Adrenal gland (tissue), 12 donors: ENCODE results near the gene MLC1. TPM values are rescaled to one million over a fixed set of nuclear protein-coding genes. Genes with fewer than 3 reads are reported as not detected.

Experiments
- DNase-seq, 7 donors: peaks; one replicate each; pipeline ENCODE4 v3.0.0-alpha.2; 2019 to 2020
- H3K27ac ChIP-seq, 5 donors: fragments of 200-600 bp; sonication (generic) in 4 of 5; 1 replicate in 3 of 5; 2 replicates in 2 of 5; pipeline versions ENCODE4 v1.5.1 to v1.8.0; 2016 to 2020; ENCODE audit warnings: mild to moderate bottlenecking in 1 of 5
- H3K27me3 ChIP-seq: fragments of 200-600 bp; 2 replicates; pipeline ENCODE4 v1.8.0; 2021
- H3K36me3 ChIP-seq, 2 donors: fragments of 200-600 bp; replicated peaks in 1 of 2; 1 replicate in 1 of 2; 2 replicates in 1 of 2; pipeline versions ENCODE4 v1.5.1 to v1.8.0; 2018 to 2022
- H3K4me1 ChIP-seq, 2 donors: fragments of 200-600 bp; replicated peaks in 1 of 2; 1 replicate in 1 of 2; 2 replicates in 1 of 2; pipeline versions ENCODE4 v1.5.1 to v1.8.0; 2018 to 2021
- H3K4me3 ChIP-seq, 4 donors: fragments of 200-600 bp; sonication (generic) in 3 of 4; one replicate each; pipeline ENCODE4 v1.5.1; 2016 to 2018
- H3K9me3 ChIP-seq, 3 donors: fragments of 200-600 bp; sonication (generic) in 1 of 3; replicated peaks in 1 of 3; 1 replicate in 2 of 3; 2 replicates in 1 of 3; pipeline versions ENCODE4 v1.5.1 to v1.8.0; 2016 to 2021
- CTCF ChIP-seq, 6 experiments: fragments of 450-650 bp in 4 of 6; fragments of 200-600 bp in 2 of 6; sonication (generic) in 1 of 6; IDR thresholded peaks; 1 replicate in 5 of 6; 2 replicates in 1 of 6; pipeline versions ENCODE4 v1.5.1 to v1.8.0; 2016 to 2021; ENCODE audit warnings: antibody characterized with exemption in 6 of 6, mild to moderate bottlenecking in 2 of 6, moderate library complexity in 1 of 6
- POLR2A ChIP-seq, 2 donors: fragments of 450-650 bp; IDR thresholded peaks; one replicate each; pipeline ENCODE4 v1.6.1; 2017; ENCODE audit warnings: antibody characterized with exemption in 2 of 2, mild to moderate bottlenecking in 2 of 2, moderate library complexity in 1 of 2
- WGBS, 4 donors: extraction: QIAGEN DNeasy Blood & Tissue Kit in 2 of 4; methylation state at CpG; one replicate each; pipeline versions ENCODE4 v1.1.5 to v1.1.7; 2013 to 2017; 5-methylcytosine and 5-hydroxymethylcytosine counted together
- intact Hi-C, 2 donors: fragments of 100-400 bp; cut with DNase I; formaldehyde crosslinking; loops; one replicate each; pipeline versions ENCODE4 v1.14.1 to v1.15.0; 2022 to 2023
- polyA plus RNA-seq, 3 donors: library from polyadenylated mRNA; stranded (reverse); fragments of 200-250 nt in 2 of 3; fragments of 350-450 nt in 1 of 3; fragmentation: Illumina TruSeq in 1 of 3; extraction: RNeasy Lipid Tissue Mini Kit (QIAGEN cat#74804) in 1 of 3; gene quantifications; one replicate each; pipeline ENCODE4 v1.2.3, GENCODE V29; 2013 to 2014
- total RNA-seq, 9 donors: library from RNA; depleted of rRNA in 4 of 9; stranded (reverse); fragments of >200 nt in 4 of 9; fragments of 120-200 nt in 1 of 9; fragmentation: NEBNext Ultra II Directional in 1 of 9; extraction: Animal tissue kit (Norgen Biotek cat#: 25700) in 1 of 9; gene quantifications; one replicate each; pipeline versions ENCODE4 v1.1.0 to v1.2.4, GENCODE V29; 2013 to 2023
- donor health status: healthy with polysubstance abuse.
- donor health status: Bipolar disorder and iron deficiency.
- donor health status: DM: yes; HTN: yes; CAD: no.
- donor health status: DM: no; HTN: no; CAD: no.
- donor health status: DM: no; HTN: no; CAD: no.
- donor health status: DM: yes; HTN: yes; CAD: no.

The MLC1 gene
- total and polyA plus RNA-seq, 12 donors: 0.03 to 0.22 TPM; not detected in 10

- no peak overlapping the region for H3K27ac ChIP-seq
- no peaks in the 10 kb centered on the region for H3K4me1 ChIP-seq
- H3K27me3 ChIP-seq: no peaks in the 10 kb centered on the region
- 78 to 90% (median 82%) methylated on average over 6 to 23 of the region's 23 CpGs for WGBS, 4 donors
- H3K9me3 ChIP-seq: no peaks in the 10 kb centered on the region
- intact Hi-C loops: loop anchor here in 1 of 2 donors (10.0 kb wide), 1 partner anchor 268 kb away; no protein-coding TSS in a partner anchor
- no peak for TF ChIP-seq POLR2A (IDR thresholded peaks at IDR 0.05)
- TF ChIP-seq CTCF (IDR thresholded peaks at IDR 0.05): no peak
- no peak for DNase-seq
- H3K4me3 ChIP-seq: no peak overlapping the region
- no peaks in the 10 kb centered on the region for H3K36me3 ChIP-seq
These were observed 52.2 kb downstream of the MLC1 start for GRCh38 chr22:50032941-50033601.

- DNase-seq: no peak
- no peaks in the 10 kb centered on the region for H3K4me1 ChIP-seq
- WGBS, 4 donors: 63 to 80% (median 75%) methylated on average over 2 to 24 of the region's 24 CpGs
- H3K36me3 ChIP-seq: no peaks in the 10 kb centered on the region
- no peak overlapping the region for H3K4me3 ChIP-seq
- intact Hi-C loops: loop anchor here in 1 of 2 donors (10.0 kb wide), 1 partner anchor 267 kb away; no protein-coding TSS in a partner anchor
- no peak overlapping the region for H3K27ac ChIP-seq
- no peaks in the 10 kb centered on the region for H3K27me3 ChIP-seq
- TF ChIP-seq CTCF (IDR thresholded peaks at IDR 0.05) (no peak), POLR2A (IDR thresholded peaks at IDR 0.05) (no peak)
- no peaks in the 10 kb centered on the region for H3K9me3 ChIP-seq
These were observed 52.9 kb downstream of the MLC1 start for GRCh38 chr22:50032109-50032871.

- no peaks in the 10 kb centered on the region for H3K27me3 ChIP-seq
- no peaks in the 10 kb centered on the region for H3K9me3 ChIP-seq
- no peak overlapping the region for H3K27ac ChIP-seq
- H3K4me1 ChIP-seq: no peaks in the 10 kb centered on the region
- 85 to 90% (median 89%) methylated on average over 6 to 49 of the region's 49 CpGs for WGBS, 4 donors
- TF ChIP-seq POLR2A (IDR thresholded peaks at IDR 0.05) (no peak), CTCF (IDR thresholded peaks at IDR 0.05) (no peak)
- no peak for DNase-seq
- H3K36me3 ChIP-seq: no peaks in the 10 kb centered on the region
- no peak overlapping the region for H3K4me3 ChIP-seq
- intact Hi-C loops: loop anchor here (2.0 to 10.0 kb wide), 2 partner anchors 103 to 267 kb away; no protein-coding TSS in a partner anchor
These were observed 53.8 kb downstream of the MLC1 start for GRCh38 chr22:50031189-50032091.
